KOPT-K1 (cell line): ENCODE measurements around the gene CLDN20.

Experiments
- H3K27ac ChIP-seq: fragments of 200-600 bp; sonication (generic); 2 replicates; pipeline ENCODE4 v1.5.1; 2016; ENCODE audit warnings: antibody characterized with exemption, mild to moderate bottlenecking, low read depth, low read length; ENCODE audit not compliant: poor library complexity, severe bottlenecking
- H3K36me3 ChIP-seq: fragments of 200-600 bp; sonication (generic); 2 replicates; pipeline ENCODE4 v1.5.1; 2017; ENCODE audit warnings: antibody characterized with exemption, mild to moderate bottlenecking, low read length, moderate library complexity; ENCODE audit not compliant: insufficient read depth
- H3K9me3 ChIP-seq: fragments of 200-600 bp; sonication (generic); 2 replicates; pipeline ENCODE4 v1.5.1; 2017; ENCODE audit warnings: antibody characterized with exemption, low read length, mild to moderate bottlenecking; ENCODE audit not compliant: insufficient read depth, poor library complexity, severe bottlenecking

Gene CLDN20

DNA sequence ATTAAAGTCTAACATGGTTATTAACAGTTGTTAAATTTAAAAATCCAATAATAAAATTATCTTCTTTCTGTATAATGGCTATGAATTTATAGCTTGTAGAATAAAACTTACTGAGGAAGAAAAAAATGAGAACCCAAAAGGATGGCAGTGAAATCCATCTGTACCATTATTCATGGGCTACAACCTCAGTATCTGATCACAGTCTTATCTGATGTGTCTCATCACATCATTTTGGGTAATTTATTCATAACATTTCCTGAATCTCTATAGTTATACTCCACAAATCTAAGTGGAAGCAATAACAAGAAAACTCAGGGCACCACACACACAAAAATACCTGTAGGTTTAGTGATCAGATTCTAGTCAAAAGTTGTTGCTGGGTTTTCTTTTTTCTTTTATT, 7.3 kb downstream of the CLDN20 start:
- no peaks in the 10 kb centered on the region for H3K9me3 ChIP-seq
- peaks cover 65% of the 10 kb centered on the region for H3K36me3 ChIP-seq
- H3K27ac ChIP-seq: no peak overlapping the region

DNA sequence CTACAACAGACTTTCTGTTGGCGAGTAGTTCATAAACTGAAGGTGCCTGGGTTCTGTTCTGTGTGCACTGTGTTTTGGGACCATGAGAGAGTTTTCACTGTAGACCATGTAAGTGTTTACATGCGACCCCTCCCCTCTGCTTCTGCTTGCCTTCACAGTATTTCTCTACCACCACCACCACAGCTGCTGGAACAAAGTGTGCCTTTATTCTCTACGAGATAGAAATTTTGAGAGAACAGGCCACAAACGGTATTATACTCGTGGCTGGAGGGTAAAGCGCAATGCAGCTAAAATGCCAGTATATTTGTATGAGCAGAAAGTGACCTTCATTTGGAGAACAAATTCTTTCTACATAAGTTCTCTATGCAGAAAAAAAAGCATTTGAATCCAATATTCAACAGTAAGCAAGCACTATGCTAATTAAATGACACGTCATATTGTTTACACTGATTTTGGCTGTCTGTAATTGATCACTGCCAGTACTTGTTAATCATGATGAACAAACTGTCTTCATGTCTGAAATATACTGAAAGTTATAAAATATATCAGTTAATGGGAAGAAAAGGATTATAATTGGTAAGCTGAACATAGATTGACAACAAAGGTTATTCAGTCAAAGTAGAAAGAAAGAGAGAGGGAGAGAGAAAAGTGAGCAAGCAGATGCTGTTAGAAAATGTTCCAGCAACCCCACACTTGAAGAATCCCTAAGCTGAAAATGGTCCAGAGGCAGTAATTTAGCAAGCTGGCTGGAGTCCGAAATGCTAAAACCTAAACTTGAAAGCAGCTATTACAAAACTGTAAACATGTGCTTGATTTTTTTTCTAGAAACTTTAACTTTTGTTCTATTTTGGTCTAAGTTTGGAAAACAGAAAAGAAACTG, 8.8 kb downstream of the CLDN20 start:
- no peak overlapping the region for H3K27ac ChIP-seq
- peaks cover 58% of the 10 kb centered on the region for H3K36me3 ChIP-seq
- H3K9me3 ChIP-seq: no peaks in the 10 kb centered on the region

DNA sequence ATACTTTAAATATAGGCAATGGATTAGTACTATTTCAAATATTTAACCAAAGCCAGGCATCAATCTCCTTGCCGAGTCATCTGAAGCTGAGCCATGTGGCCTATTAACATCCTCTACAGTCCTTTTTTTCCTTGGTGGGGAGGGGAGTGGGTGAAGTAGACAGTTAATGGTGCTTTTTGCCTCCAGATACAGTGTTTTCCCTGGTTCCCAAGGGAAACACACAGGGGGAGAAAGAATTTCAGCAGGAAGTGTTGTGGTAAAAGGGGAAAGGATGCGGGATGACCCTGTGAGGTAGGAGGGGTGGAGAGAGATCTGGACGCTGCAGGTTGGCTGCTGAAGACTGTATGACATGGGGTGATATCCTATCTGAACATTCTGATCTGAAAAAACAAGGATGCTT, 9.6 kb downstream of the CLDN20 start:
- H3K36me3 ChIP-seq: peaks cover 64% of the 10 kb centered on the region
- H3K9me3 ChIP-seq: no peaks in the 10 kb centered on the region
- no peak overlapping the region for H3K27ac ChIP-seq

DNA sequence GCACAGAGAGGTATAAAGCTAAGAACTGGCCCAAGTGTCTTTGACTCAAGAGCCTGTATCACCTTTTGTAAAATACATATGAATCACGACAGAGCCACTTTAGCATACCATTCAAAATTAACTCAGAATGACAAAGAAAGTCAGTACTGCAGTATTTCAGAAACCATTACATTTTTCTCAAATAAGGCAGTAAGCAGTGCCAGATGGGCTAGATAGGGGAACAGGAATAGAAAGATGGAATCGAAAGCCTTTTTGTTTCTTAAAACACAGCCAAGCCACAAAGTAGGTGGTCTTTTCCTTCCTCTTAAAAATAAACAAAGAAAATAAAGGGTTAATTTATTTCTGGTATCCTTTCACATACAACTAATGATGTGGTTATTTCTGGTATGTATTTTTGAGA, 10.3 kb downstream of the CLDN20 start:
- no peak overlapping the region for H3K27ac ChIP-seq
- H3K9me3 ChIP-seq: no peaks in the 10 kb centered on the region
- peaks cover 70% of the 10 kb centered on the region for H3K36me3 ChIP-seq

DNA sequence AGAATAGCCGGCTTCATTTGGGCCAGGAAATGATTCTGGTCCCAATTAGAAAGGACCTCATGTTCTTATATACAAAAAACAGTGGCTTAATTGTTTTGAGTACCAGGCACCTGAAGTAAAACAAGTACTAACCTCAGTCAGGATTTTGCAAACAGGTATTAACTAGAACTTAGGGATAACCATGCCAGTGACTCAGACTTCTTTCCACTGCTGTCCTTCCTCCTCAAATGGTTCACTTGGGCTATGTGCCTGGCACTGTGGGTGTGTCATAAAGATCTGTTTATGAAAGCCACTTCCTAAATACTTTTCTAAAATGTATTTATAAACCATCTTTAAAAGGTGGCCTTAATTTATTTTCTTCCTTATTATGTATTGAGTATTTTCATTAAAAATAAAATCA, 10.7 kb downstream of the CLDN20 start:
- Histone ChIP-seq H3K9me3 (no peaks in the 10 kb centered on the region), H3K27ac (no peak overlapping the region), H3K36me3 (peaks cover 75% of the 10 kb centered on the region)

DNA sequence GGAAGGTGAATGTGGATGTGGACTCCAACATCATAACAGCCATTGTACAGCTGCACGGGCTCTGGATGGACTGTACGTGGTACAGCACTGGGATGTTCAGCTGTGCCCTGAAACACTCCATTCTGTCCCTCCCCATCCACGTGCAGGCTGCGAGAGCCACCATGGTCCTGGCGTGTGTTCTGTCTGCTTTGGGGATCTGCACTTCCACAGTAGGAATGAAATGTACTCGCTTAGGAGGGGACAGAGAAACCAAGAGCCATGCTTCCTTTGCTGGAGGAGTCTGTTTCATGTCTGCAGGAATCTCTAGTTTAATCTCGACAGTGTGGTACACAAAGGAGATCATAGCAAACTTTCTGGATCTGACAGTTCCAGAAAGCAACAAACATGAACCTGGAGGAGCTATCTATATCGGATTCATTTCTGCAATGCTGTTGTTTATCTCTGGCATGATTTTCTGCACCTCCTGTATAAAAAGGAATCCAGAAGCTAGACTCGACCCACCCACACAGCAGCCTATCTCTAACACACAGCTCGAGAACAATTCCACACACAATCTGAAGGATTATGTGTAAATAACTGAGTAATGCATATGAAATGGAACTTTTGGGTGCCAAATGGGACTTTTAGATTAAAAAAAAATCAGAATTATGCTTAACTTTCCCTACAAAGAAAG, 12.1 kb downstream of the CLDN20 start:
- no peak overlapping the region for H3K27ac ChIP-seq
- no peaks in the 10 kb centered on the region for H3K9me3 ChIP-seq
- peaks cover 78% of the 10 kb centered on the region for H3K36me3 ChIP-seq

DNA sequence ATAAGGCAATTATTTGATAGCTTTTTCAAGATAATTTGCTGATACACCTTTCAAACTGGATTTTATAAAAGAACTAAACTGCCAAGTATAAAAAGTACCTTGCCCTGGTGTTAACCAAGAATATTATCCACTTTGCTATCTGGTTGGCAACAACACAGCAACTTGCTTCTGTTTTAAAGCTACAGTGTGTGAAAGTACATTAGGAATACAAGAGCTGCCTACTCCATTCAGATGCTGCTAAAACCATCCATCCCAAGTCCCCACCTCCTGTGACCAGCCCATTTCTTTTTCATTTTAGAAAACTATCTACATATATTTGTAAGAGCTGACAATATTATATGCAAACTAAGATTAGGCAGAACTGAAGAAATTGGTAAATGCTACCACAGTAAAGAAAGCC, 12.8 kb downstream of the CLDN20 start:
- H3K36me3 ChIP-seq: peaks cover 80% of the 10 kb centered on the region
- H3K27ac ChIP-seq: no peak overlapping the region
- no peaks in the 10 kb centered on the region for H3K9me3 ChIP-seq

DNA sequence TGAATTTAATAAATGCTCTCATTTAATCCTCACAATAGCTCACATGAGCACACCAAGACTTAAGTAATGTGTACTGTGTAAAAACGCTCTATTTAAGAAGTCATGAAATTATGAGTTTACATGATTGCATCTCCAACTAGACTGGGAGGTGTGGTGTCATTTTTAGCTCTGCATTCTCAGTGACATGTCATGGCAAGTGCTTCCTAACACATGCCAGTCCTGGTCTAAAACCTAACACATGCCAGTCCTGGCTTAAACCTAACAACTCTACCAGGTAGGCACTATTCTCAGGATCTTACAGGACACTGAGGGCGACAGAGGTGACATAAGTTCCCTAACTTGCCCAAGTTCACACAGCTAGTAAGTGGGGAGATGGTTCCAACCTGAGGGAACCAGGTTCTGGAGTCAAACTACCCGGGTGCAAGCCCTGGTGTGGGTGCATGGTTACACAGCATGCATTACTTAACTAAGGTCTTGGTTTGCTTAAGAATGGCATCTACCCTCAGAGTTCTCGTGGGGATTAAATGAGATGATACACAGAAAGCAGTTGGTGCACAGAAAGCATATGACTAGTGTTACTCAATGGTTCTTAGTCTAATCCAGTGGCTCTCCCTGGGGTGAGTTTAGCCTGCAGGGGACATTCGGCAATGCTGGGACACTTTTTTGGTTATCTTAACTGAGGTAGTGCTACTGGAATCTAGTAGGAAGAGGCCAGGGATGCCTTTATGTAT, 14.7 kb downstream of the CLDN20 start:
- Histone ChIP-seq H3K36me3 (peaks cover 80% of the 10 kb centered on the region), H3K9me3 (no peaks in the 10 kb centered on the region), H3K27ac (no peak overlapping the region)

DNA sequence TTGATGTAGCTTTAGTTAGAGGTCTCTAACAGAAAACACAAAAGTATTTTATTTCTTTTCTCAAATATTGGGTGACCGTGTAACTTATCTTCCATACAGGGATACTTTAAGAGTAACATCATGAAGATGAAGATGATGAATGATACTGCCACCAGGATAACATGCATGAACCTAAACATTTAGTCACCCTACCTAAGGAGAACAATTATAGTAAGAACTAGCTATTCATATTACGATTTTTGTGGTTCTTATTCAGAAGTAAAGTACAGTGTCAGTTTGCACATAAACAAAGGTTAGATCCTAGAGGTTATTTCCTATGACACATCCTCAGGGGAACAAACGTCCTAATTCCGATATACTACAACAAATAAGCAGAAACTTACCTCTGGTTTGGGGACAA, 21.0 kb downstream of the CLDN20 start:
- Histone ChIP-seq H3K36me3 (peaks cover 79% of the 10 kb centered on the region), H3K27ac (no peak overlapping the region), H3K9me3 (no peaks in the 10 kb centered on the region)

DNA sequence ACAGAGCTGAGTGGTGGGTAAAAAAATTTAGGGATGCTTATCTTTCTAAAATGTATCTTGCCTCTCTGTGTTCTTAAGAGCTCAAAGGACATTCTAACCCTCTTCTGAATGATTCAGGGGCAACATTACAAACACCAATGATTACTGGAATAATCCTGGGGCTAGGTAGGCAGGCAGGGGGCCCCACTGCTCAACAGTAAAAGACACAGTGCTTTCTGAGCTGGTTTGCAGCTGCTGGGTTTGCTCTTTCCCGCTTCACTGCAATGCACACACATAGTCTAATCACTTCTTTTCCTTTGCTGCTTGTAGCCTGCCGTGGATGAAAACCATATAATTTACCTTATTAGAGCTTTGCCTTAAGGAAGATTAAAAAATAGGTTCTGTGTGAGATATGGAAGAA, 23.9 kb downstream of the CLDN20 start:
- Histone ChIP-seq H3K36me3 (peaks cover 84% of the 10 kb centered on the region), H3K27ac (no peak overlapping the region), H3K9me3 (no peaks in the 10 kb centered on the region)

DNA sequence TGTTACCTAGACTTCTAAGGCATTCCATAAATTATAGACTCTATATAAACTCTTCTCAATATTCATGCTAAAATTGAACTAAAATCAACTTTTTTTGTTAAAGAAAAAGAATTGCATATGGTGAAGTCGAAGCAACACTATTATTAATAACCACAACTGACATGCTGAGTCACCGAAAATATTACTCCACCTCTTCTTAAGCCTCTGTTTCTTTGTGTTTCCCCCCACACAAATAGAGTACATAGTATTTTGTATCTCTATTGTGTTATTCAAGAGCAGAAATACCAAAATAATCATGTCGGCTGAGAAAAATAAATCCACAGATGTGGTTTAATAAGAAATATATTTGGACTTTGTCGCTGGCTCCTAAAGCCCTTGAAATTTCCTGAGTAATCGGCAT, 26.7 kb downstream of the CLDN20 start:
- Histone ChIP-seq H3K27ac (no peak overlapping the region), H3K9me3 (no peaks in the 10 kb centered on the region), H3K36me3 (peaks cover 81% of the 10 kb centered on the region)

DNA sequence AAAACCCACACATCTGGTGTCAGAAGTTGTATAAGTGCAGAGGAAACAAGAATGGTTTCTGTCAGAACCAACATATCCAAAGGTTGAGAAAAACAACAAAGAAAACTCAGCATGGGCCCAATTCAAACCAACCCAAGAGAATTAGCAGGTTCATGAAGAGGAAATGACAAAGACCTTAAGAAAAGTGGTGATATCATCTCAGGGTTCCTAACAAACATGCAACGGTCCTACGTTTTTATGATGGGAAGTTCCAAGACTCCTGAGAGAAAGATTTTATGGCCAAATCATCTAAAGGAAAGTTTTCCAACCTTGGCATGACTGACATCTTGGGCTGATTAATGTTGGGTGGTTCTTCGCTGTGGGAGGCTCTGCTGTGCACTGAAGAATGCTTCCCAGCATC, 27.5 kb downstream of the CLDN20 start:
- Histone ChIP-seq H3K36me3 (peaks cover 85% of the 10 kb centered on the region), H3K27ac (no peak overlapping the region), H3K9me3 (no peaks in the 10 kb centered on the region)

DNA sequence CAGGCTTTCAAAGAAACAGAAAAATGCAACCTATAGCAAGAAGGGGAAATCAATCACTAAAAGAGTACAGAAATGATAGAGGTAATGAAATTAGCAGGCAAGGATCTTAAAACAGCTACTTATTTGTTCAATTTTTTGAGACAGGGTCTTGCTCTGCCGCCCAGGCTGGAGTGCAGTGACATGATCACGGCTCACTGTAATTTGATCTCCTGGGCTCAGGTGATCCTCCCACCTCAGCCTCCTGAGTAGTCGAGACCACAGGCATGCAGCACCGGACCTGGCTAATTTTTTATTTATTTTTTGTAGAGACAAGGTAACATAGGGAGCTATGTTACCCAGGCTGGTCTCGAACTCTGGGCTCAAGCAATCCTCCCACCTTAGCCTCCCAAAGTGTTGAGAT, 28.9 kb downstream of the CLDN20 start:
- Histone ChIP-seq H3K27ac (no peak overlapping the region), H3K9me3 (no peaks in the 10 kb centered on the region), H3K36me3 (peaks cover 90% of the 10 kb centered on the region)

DNA sequence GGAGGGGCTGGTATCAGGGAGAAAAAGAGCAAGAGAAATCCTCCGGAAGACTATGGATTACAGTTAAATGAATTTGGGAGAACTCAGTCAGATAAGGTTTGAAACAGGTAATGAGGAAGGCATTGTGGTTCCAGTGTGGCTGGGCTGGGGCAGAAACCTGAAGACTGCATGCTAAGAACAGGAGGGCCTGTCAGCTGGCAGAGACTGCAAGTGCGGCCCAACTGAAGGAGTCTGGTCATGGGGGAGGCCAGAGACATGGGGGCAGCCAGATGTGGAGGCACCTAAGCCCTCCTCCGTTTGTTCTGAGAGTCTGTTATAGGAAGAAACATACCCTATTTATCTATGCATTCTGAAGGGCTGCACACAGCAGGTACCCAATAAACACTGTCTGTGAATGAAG, 33.9 kb downstream of the CLDN20 start:
- Histone ChIP-seq H3K9me3 (no peaks in the 10 kb centered on the region), H3K36me3 (peaks cover 79% of the 10 kb centered on the region), H3K27ac (no peak overlapping the region)

DNA sequence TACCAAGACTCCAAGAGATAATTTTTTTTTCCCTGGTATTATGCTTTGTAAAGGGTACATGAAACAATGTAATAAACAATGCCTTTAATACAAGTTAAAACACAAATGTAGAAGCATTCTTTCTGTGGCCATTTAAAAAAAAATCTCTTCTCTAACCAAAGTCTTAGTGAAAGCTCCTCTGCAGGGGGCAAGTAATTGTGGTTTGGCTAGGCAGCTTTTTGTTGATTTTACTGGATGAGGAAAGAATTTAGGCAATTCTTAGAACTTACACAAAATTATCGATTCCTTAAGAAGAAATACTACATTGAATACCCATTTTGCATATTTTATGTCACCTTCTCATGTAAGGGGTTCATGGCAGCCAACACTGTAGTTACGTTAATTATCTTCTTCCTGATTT, 38.1 kb downstream of the CLDN20 start:
- Histone ChIP-seq H3K9me3 (no peaks in the 10 kb centered on the region), H3K36me3 (peaks cover 74% of the 10 kb centered on the region), H3K27ac (no peak overlapping the region)
